Measurements from ENCODE around the gene MTCP1.

DNA sequence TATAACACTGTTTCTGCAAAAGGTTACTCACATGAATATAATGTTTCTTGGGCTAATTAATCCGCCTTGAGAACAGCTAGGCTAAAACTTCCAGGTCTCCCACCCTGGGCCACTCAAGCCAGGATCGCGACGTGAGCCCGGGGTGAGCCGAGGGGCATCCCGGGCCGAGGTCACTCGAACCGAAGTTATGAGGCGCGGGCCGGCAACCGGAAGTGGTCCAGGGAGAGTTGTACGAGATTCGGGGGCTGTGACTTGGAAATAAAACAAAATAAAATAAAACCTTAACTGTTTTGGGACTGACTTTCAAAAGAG is 317 bp downstream of the MTCP1 start:
- TF ChIP-seq CTCF (IDR thresholded peaks at IDR 0.05) (no peak), POLR2A (IDR thresholded peaks at IDR 0.05) (no peak)
